Breast epithelium (tissue), 3 donors: ENCODE measurements around the gene TRIM56.

Experiments used
- POLR2A ChIP-seq: fragments of 450-650 bp; IDR thresholded peaks from one replicate; pipeline ENCODE4 v1.6.1; 2016; ENCODE audit warnings: antibody characterized with exemption, mild to moderate bottlenecking, moderate library complexity
- TF ChIP-seq, protein P1 (sequence below), 3 donors: fragments of 450-650 bp; IDR thresholded peaks; one replicate each; pipeline ENCODE4 v1.5.1; 2016 to 2017; ENCODE audit warnings: antibody characterized with exemption in 3 of 3, mild to moderate bottlenecking in 3 of 3, moderate library complexity in 3 of 3

DNA sequence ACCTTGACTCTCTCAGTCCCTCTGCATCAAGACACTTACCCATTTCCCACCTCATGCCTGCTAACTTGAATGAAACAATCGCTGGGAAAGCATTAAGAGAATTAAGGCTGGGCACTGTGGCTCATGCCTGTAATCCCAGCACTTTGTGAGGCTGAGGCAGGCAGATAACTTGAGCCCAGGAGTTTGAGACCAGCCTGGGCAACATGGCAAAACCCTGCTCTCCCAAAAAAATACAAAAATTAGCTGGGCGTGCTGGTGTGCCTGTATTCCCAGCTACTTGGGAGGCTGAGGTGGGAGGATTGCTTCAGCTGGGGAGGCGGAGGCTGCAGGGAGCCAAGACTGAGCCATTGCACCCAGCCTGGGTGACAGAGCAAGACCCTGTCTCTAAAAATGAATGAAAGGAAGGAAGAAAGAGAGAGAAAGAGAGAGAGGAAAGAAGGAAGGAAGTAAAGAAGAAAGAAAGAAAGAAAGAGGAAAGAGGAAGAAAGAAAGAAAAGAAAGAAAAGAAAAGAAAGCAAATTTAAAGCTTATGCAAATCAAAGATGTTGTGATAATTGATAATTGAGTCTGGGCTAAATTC, 42.3 kb downstream of the TRIM56 start:
- TF ChIP-seq POLR2A, result no peak
- TF ChIP-seq, protein P1, sequence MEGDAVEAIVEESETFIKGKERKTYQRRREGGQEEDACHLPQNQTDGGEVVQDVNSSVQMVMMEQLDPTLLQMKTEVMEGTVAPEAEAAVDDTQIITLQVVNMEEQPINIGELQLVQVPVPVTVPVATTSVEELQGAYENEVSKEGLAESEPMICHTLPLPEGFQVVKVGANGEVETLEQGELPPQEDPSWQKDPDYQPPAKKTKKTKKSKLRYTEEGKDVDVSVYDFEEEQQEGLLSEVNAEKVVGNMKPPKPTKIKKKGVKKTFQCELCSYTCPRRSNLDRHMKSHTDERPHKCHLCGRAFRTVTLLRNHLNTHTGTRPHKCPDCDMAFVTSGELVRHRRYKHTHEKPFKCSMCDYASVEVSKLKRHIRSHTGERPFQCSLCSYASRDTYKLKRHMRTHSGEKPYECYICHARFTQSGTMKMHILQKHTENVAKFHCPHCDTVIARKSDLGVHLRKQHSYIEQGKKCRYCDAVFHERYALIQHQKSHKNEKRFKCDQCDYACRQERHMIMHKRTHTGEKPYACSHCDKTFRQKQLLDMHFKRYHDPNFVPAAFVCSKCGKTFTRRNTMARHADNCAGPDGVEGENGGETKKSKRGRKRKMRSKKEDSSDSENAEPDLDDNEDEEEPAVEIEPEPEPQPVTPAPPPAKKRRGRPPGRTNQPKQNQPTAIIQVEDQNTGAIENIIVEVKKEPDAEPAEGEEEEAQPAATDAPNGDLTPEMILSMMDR (IDR thresholded peaks at IDR 0.05), result no peak
